ENCODE measurements around the gene BPIFB1.

The BPIFB1 gene

GRCh38 chr20:33332905-33333456 is 50.0 kb downstream of the BPIFB1 start:
- no peak for DNase-seq

DNA sequence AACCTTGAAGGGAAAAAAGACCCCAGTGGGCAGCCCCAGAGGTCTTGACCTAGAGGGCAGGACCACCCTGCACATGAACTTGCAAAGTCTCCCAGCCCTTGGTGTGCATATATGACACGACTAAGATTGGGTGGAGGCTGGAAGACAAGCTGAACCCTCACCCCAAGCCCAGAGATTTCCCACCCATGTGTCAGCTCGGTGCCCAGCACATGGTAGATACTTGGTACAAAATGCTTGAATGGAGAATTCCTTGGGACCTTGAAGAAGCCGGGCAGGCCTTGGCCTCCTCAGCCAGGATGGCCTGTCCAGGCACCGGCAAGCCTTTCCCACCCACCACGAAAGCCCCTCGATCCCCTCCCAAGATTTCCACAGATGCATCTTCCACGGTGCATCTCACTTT is 50.6 kb downstream of the BPIFB1 start:
- no peak for DNase-seq

DNA sequence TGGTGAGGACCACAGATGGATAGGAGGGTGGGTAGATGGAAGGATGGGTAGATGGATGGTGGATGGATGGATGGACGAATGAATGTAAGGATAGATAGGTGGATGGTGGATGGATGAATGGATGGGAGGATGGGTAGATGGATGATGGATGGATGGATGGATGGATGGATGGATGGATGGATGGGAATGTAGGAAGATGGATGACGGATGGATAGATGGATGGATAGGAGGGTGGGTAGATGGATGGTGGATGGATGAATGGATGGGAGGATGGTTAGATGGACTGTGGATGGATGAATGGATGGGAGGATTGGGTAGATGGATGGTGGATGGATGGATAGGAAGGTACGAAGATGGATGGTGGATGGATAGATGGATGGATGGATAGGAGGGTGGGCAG is 51.1 kb downstream of the BPIFB1 start:
- DNase-seq: no peak

GRCh38 chr20:33336375-33336774 is 53.4 kb downstream of the BPIFB1 start:
- DNase-seq: no peak

DNA sequence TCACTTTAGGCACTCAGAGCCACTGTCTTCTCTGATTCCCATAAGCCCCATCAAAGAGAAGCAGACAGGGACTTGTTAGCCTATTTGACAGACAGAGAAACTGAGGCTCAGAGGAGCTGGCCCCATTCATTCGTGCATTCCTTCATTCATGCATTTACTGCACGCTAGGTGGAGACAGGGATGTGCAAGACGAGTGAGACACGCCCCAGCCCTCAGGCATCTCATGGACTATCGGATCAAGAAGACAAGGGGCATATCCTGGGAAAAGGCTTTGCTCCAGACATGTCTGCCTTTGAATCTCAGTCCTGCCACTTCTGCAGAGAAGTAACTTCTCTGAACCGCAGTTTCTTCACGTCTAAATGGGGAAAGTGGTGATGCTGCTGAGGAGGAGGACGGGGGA is 54.1 kb downstream of the BPIFB1 start:
- DNase-seq: no peak

DNA sequence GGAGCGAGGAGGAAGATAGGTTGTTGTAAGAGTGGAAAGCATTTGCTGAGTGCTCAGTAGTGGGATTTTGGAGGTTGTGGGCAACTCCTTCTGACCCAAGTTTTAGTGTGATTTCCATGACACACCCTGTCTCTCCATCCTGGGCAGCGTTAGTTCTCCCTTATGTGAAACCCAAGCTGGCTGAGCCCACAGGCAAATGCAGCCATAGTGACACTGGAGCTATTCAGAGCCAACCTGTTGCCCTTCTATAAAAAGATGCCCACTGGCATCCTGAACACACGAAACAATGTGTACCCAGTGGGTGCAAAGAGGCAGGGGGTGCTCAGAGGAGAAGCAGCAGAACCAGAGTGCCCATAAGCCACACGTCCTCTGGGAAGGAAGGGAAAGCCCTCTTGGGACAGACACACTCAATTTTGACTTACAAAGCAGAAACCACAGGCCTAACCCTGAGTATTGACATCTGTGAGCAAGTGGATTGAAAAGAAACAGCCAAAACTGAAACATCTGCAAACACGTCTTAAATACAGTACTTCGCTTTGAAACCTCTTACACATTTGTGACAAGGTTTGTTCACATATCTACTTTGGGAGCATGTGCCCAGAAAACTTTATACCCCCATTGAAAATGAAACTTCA is 54.6 kb downstream of the BPIFB1 start:
- DNase-seq: no peak

GRCh38 chr20:33338467-33339258 is 55.6 kb downstream of the BPIFB1 start:
- no peak for DNase-seq

DNA sequence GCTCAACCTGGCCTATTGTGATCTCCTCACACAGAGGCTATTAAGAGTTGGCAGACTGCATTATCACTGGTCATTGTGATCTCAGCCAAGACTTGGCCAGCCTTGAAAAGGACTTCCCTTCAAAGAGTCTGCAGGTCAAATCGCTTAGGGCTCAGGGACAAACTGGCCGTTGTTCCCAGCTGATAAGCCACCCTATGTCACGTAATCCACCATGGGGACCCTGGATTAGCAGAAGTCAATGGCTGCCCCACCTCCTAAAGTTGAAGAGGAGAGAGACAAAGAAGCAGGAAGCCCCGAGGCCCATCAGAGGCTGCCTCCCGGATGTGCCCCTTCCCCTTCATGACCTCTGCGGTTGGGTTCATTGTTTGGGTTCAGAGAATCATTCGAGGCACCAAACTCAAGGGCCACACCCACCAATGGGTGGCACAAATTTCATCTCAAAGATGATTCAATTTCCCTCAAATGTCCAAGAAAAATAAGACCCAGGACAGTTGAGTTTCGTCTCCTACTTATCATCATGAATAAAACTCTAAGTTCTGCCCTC is 56.6 kb downstream of the BPIFB1 start:
- DNase-seq: no peak

DNA sequence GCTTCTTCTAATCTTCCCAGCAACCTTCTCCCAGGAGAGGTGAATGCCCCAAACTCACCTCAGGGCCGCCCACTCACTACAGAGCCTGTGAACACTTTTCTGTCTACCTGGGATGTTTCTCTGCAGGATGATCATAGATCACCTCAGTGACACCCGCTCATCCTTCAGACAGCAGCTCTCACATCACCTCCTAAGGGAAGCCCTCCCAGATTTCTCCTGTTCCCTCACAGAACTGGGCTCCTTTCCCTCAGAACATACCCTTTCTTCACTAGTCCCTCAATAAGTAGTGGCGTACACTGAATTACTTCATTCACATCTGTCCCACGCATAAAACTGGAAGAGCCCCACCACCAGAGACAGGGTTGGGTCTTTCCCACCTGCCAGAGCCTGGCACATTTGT is 60.5 kb downstream of the BPIFB1 start:
- DNase-seq: no peak

GRCh38 chr20:33345342-33345741 is 62.3 kb downstream of the BPIFB1 start:
- DNase-seq: no peak

- no peak for DNase-seq
Measured at GRCh38 chr20:33348136-33348937, 65.3 kb downstream of the BPIFB1 start.

GRCh38 chr20:33349493-33349892 is 66.5 kb downstream of the BPIFB1 start:
- DNase-seq: no peak

- DNase-seq: no peak
Measured at GRCh38 chr20:33351696-33352095, 68.7 kb downstream of the BPIFB1 start.

DNA sequence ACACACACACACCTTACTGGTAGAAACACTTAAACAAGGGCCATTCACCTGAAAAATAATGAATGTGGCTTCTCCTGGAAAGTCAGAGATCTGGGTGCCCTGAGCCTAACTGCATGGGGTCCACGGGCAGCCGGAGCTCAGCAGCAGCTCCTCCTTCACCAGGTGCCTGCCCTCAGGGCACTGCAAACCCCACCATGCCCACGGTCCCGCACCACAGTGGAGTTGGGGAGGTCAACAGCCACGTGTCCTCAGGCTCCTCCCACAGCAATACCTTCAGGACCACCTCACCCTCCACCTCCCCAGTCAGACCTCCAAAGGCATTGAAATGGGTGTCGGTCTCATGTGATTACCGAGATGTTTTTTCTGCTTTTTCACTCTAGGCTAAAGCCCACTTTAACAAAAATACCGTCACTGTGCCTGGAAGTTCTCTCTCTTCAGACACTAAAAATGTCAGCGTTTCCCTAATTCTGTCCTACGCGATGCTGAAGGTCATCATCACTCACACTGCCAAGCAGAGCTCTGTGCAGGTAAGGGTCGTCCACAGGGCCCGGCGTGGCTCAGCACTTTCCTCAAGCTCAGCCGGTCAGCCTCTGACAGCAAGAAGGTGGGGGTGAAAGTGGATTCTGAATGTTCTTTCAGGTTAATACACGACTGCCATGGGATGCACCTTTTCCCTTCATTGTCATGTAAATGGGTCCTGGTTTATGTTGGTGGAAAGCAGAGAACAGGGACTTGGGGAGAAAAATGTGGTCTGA is 69.4 kb downstream of the BPIFB1 start:
- DNase-seq: no peak

GRCh38 chr20:33353013-33353402 is 70.0 kb downstream of the BPIFB1 start:
- no peak for DNase-seq
